Right lobe of liver (tissue), 6 donors: ENCODE measurements around the gene NELL2. TPM values are rescaled to one million over a fixed set of nuclear protein-coding genes. Genes with fewer than 3 reads are reported as not detected.
"Not testable (repeated sequence)": the region's sequence is repeated elsewhere in the genome, so short reads cannot be mapped to it uniquely, and the experiment has no call there.

Experiments used
- ATAC-seq, 4 donors: fragments of 200-7000 bp; cut with Tn5 transposase; one replicate each; pipeline ENCODE4 v1.9.1; 2020; ENCODE audit warnings: mild to moderate bottlenecking in 4 of 4, moderate library complexity in 4 of 4
- DNase-seq, 3 donors: peaks; one replicate each; pipeline ENCODE4 v3.0.0-alpha.2; 2020
- H3K27ac ChIP-seq, 3 donors: fragments of 200-600 bp; one replicate each; pipeline ENCODE4 v1.8.0; 2022
- H3K27me3 ChIP-seq, 2 donors: fragments of 200-600 bp; one replicate each; pipeline ENCODE4 v1.8.0; 2022
- H3K36me3 ChIP-seq, 4 donors: fragments of 200-600 bp; sonication (generic) in 1 of 4; one replicate each; pipeline versions ENCODE4 v1.5.1 to v1.8.0; 2017 to 2022; ENCODE audit warnings: control low read depth in 1 of 4
- H3K4me1 ChIP-seq, 4 donors: fragments of 200-600 bp; sonication (generic) in 1 of 4; one replicate each; pipeline versions ENCODE4 v1.5.1 to v1.8.0; 2017 to 2022; ENCODE audit warnings: control low read depth in 1 of 4
- H3K4me3 ChIP-seq, 3 donors: fragments of 200-600 bp; one replicate each; pipeline ENCODE4 v1.8.0; 2022
- H3K9me3 ChIP-seq, 4 donors: fragments of 200-600 bp; sonication (generic) in 1 of 4; one replicate each; pipeline versions ENCODE4 v1.5.1 to v1.8.0; 2017 to 2022; ENCODE audit warnings: control low read depth in 1 of 4
- CTCF ChIP-seq, 4 donors: fragments of 200-600 bp in 3 of 4; fragments of 450-650 bp in 1 of 4; IDR thresholded peaks; one replicate each; pipeline versions ENCODE4 v1.5.1 to v1.8.0; 2016 to 2022; ENCODE audit warnings: antibody characterized with exemption in 4 of 4, mild to moderate bottlenecking in 2 of 4
- POLR2A ChIP-seq: fragments of 450-650 bp; IDR thresholded peaks from one replicate; pipeline ENCODE4 v1.6.1; 2017; ENCODE audit warnings: antibody characterized with exemption, mild to moderate bottlenecking
- WGBS: methylation state at CpG from one replicate; pipeline ENCODE4 v1.1.6; 2018; ENCODE audit warnings: low coverage, low lambda C conversion rate; ENCODE audit not compliant: insufficient coverage; ENCODE audit errors: missing lambda C conversion rate; 5-methylcytosine and 5-hydroxymethylcytosine counted together
- intact Hi-C, 2 donors: fragments of 100-400 bp; cut with DNase I; formaldehyde crosslinking; loops; one replicate each; pipeline versions ENCODE4 v1.11.2 to v1.14.1; 2022
- total RNA-seq, 6 experiments: library from RNA; depleted of rRNA in 2 of 6; stranded (reverse); fragments of >200 nt in 2 of 6; fragmentation: NEBNext Ultra II Directional in 3 of 6; extraction: Animal tissue kit (Norgen Biotek cat#: 25700) in 3 of 6; gene quantifications; one replicate each; pipeline versions ENCODE4 v1.1.0 to v1.2.4, GENCODE V29; 2016 to 2023
- donor health status: DM: no; HTN: yes; CAD: no.
- donor health status: DM: no; HTN: no; CAD: no.
- donor health status: DM: no; HTN: no; CAD: no.
- donor health status: DM: no; HTN: yes; CAD: no.
- donor health status: DM: no; HTN: yes; CAD: no.

NELL2 gene
- total RNA-seq, 6 experiments from 2014 or later, result 0.15 to 0.43 (median 0.43) TPM; not detected in 3

GRCh38 chr12:44759289-44759688, 116.8 kb downstream of the NELL2 start:
- Histone ChIP-seq H3K4me3 (no peak overlapping the region), H3K4me1 (no peaks in the 10 kb centered on the region), H3K27ac (no peak overlapping the region), H3K27me3 (no peaks in the 10 kb centered on the region), H3K9me3 (no peaks in the 10 kb centered on the region), H3K36me3 (no peaks in the 10 kb centered on the region)
- ATAC-seq (no peak), DNase-seq (no peak)
- TF ChIP-seq POLR2A (no peak), CTCF (IDR thresholded peaks at IDR 0.05) (no peak)
- WGBS, result 54% methylated on average over 1 of the region's 1 CpG
- intact Hi-C loops, result no loop called here

GRCh38 chr12:44750468-44750867, 125.6 kb downstream of the NELL2 start:
- no peak for TF ChIP-seq POLR2A
- no peak for TF ChIP-seq CTCF (IDR thresholded peaks at IDR 0.05)
- Histone ChIP-seq H3K4me1 (no peaks in the 10 kb centered on the region), H3K9me3 (no peaks in the 10 kb centered on the region), H3K4me3 (no peak overlapping the region), H3K36me3 (no peaks in the 10 kb centered on the region), H3K27ac (no peak overlapping the region), H3K27me3 (no peaks in the 10 kb centered on the region)
- no peak for DNase-seq
- no peak for ATAC-seq
- 71% methylated on average over 3 of the region's 3 CpGs for WGBS
- intact Hi-C loops, result no loop called here

DNA sequence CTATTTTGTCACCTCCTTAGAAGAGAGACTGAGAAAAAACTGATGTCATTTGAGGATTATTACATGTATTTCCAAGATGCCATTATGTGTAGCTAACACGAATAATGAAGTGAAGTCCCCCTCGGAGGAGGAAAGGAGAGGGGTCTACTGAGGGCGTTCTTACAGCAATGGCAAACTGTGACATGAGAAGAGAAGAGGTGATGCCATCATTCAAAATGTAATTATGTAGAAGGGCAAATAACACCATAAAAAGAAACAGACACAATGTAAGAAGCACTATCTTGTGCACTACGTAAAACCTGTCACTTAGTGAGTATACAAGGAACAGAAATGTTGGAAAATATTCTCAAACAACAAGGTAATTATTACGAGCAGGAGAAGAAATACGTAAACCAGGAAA, 126.5 kb downstream of the NELL2 start:
- 58% methylated on average over 6 of the region's 6 CpGs for WGBS
- Histone ChIP-seq H3K4me1 (no peaks in the 10 kb centered on the region), H3K4me3 (no peak overlapping the region), H3K36me3 (no peaks in the 10 kb centered on the region), H3K27me3 (no peaks in the 10 kb centered on the region), H3K27ac (no peak overlapping the region), H3K9me3 (no peaks in the 10 kb centered on the region)
- TF ChIP-seq CTCF (IDR thresholded peaks at IDR 0.05) (no peak), POLR2A (no peak)
- intact Hi-C loops, result no loop called here
- no peak for DNase-seq
- ATAC-seq, result no peak

DNA sequence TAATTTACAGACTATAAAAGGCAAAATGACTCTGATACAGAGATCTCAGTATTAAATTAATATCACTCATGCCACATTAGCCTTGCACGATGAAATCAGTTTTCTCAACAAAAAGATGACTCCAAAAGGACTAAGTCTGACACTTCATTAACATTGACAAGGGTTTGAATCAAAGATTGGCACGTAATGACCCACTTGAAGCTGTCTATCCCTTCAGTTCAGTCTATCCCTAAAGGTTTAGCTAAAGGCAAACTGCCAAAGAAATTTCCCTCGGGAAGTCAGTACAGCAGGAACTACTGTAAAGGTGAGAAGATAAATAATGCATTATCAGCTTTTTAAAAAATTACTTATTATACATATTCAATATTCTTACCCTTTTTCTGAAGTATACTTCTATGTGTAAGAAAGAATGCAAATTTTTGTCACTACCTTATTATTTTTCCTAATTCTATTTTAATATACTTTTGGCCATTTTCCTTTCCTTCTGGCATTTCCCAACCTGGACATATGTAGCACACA, 127.1 kb downstream of the NELL2 start:
- 49% methylated on average over 3 of the region's 3 CpGs for WGBS
- no peak for TF ChIP-seq POLR2A
- no peak for TF ChIP-seq CTCF (IDR thresholded peaks at IDR 0.05)
- Histone ChIP-seq H3K4me1 (no peaks in the 10 kb centered on the region), H3K9me3 (no peaks in the 10 kb centered on the region), H3K4me3 (no peak overlapping the region), H3K27ac (no peak overlapping the region), H3K27me3 (no peaks in the 10 kb centered on the region), H3K36me3 (no peaks in the 10 kb centered on the region)
- intact Hi-C loops, result no loop called here
- no peak for DNase-seq
- no peak for ATAC-seq

DNA sequence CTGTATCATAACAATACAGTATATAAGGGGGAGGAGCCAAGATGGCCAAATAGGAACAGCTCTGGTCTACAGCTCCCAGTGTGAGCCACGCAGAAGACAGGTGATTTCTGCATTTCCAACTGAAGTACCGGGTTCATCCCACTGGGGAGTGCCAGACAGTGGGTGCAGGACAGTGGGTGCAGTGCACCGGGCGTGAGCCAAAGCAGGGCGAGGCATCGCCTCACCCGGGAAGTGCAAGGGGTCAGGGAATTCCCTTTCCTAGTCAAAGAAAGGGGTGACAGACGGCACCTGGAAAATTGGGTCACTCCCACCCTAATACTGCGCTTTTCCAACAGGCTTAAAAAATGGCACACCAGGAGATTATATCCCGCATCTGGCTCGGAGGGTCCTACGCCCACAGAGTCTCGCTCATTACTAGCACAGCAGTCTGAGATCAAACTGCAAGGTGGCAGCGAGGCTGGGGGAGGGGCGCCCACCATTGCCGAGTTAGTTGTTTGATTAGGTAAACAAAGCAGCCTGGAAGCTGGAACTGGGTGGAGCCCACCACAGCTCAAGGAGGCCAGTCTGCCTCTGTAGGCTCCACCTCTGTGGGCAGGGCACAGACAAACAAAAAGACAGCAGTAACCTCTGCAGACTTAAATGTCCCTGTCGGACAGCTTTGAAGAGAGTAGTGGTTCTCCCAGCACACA, 134.7 kb downstream of the NELL2 start:
- 77% methylated on average over 12 of the region's 17 CpGs for WGBS
- H3K9me3 ChIP-seq, ATAC-seq, H3K27me3 ChIP-seq, DNase-seq, intact Hi-C loops, H3K27ac ChIP-seq, H3K36me3 ChIP-seq, H3K4me3 ChIP-seq, H3K4me1 ChIP-seq: not testable (repeated sequence)
